VCaP (cell line): Measurements from ENCODE around the gene ST6GALNAC5.
A peak's percentile ranks its signal among the peaks of the same experiment; 100 is the strongest.
"Not testable (repeated sequence)": the region's sequence is repeated elsewhere in the genome, so short reads cannot be mapped to it uniquely, and the experiment has no call there.

ENCODE experiments used
- H3K27ac ChIP-seq: fragments of 450-650 bp; 2 replicates; pipeline ENCODE4 v1.5.1; 2017
- TF ChIP-seq, protein P1 (sequence below): fragments of 450-650 bp; conservative IDR thresholded peaks from 2 replicates; pipeline ENCODE4 v1.5.1; 2017; ENCODE audit warnings: mild to moderate bottlenecking, moderate library complexity

The ST6GALNAC5 gene

DNA sequence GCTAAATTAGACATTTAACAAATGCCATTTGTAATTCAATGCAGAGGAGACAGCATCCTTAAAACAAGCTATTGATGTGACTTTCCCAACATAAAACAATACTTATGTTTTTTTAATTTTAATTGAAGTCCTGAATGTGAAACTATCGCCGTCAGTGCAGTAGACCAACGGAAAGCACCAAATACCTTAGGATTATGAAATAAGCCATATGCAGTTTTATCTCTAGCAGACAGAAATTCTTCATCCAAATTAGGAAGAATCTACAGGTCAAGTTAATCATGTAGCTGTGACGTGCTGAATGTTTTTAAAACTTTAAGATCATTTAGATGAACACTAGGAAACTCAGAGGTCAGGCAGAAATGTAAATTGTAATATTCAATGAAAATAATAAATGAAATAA, 714 bp upstream of the ST6GALNAC5 start:
- peak overlapping the region; percentile 78; the same call in 1 of the 2 replicates for H3K27ac ChIP-seq

DNA sequence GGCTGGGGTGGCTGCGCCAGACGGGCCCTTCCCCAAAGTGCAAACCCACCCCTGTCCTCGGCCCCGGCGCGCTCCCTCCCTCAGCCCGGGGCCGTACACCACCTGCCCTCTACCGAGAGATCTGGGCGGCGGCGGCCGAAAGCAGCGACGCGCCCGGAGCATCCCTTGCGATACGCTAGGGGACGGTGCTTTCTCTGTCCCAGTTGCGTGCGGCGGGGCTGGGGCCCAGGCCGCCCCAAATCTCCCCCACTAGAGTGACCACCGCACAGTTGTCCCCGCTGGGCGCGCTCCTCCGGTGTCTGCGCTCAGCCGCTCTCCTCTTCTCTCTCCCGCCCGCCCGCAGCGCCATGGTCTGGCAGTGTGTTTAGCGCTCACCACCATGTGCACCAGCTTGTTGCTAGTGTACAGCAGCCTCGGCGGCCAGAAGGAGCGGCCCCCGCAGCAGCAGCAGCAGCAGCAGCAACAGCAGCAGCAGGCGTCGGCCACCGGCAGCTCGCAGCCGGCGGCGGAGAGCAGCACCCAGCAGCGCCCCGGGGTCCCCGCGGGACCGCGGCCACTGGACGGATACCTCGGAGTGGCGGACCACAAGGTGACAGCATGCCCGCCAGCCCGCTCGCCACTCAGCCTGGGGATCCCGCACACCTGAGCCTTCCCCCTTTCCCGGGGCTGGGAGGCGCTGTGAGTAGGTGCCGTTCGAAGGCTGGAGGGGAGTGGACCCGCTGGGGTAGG, 1.0 kb downstream of the ST6GALNAC5 start:
- TF ChIP-seq, protein P1, sequence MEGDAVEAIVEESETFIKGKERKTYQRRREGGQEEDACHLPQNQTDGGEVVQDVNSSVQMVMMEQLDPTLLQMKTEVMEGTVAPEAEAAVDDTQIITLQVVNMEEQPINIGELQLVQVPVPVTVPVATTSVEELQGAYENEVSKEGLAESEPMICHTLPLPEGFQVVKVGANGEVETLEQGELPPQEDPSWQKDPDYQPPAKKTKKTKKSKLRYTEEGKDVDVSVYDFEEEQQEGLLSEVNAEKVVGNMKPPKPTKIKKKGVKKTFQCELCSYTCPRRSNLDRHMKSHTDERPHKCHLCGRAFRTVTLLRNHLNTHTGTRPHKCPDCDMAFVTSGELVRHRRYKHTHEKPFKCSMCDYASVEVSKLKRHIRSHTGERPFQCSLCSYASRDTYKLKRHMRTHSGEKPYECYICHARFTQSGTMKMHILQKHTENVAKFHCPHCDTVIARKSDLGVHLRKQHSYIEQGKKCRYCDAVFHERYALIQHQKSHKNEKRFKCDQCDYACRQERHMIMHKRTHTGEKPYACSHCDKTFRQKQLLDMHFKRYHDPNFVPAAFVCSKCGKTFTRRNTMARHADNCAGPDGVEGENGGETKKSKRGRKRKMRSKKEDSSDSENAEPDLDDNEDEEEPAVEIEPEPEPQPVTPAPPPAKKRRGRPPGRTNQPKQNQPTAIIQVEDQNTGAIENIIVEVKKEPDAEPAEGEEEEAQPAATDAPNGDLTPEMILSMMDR, result peak; percentile 75
- H3K27ac ChIP-seq, result peak overlapping the region; percentile 78

More for the DNA sequence above, 714 bp upstream of the ST6GALNAC5 start:
- TF ChIP-seq, protein P1, result no peak

DNA sequence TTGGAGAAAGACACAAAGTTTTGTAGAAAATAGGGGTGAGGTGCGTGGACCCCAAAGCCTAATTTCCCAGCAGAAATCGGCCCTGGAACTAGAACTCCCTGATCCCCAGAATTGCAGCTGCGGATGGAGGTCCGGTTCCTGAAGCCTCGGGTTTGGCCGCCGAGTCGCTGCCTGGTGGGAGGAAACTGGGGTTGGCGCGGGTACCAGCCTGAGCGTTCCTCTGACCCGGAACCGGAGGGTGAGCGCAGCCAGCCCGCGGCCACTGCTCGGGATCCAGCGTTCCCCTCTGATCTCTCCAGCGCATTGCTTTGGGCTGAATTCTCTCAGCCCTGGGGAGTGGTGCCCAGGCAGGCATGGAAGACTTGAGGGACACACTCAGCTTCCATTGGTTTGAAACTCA, 1.6 kb downstream of the ST6GALNAC5 start:
- peak overlapping the region; percentile 78; the same call in 1 of the 2 replicates for H3K27ac ChIP-seq
- TF ChIP-seq, protein P1, result no peak

DNA sequence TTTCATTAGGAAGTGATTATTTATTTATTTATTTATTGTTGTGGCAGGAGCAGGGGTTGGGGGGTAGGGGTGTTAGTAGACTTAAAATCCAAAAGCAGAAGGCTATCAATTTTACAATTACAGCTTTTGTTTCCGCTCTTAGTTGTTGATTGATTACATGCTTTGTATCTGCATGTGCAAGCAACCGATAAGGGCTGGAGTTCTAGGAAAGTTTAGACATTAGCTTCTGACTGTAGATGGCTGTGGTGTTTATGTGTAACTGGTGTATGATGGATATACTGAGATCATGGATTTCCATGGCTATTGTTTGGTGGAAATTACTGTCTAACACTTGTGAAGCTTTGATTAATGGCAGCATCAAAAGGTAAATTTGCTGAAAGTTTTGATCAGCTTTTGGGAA, 2.8 kb downstream of the ST6GALNAC5 start:
- TF ChIP-seq, protein P1, result no peak
- H3K27ac ChIP-seq, result no peak overlapping the region

DNA sequence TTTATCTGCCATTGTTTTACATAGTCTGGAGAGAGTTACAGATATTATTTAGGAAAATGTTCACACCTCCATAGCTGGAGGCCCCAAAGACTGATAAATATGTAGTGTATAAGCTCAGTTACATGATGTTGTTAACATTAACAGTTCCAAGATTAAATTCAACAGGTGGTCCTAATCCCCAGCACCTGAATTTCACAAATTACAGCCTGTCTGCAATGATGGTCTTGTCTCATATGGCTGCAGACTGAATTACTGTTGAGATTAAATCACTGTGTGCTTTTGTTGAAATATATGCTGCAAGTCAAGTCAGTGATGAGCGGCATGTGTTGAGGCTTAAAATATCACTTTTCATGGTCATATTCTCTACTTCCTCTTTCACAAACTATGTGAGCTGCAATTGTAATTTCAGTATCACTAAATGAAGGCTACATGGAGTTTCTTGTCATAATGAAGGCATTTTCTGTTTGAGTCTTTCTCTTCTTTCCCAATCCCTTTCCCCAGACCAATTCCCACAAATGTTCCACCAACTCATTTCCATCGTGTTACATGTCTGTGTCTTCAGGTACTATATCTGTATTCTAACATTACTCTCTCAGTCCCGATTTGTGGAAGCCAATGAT, 4.2 kb downstream of the ST6GALNAC5 start:
- TF ChIP-seq, protein P1, result no peak

DNA sequence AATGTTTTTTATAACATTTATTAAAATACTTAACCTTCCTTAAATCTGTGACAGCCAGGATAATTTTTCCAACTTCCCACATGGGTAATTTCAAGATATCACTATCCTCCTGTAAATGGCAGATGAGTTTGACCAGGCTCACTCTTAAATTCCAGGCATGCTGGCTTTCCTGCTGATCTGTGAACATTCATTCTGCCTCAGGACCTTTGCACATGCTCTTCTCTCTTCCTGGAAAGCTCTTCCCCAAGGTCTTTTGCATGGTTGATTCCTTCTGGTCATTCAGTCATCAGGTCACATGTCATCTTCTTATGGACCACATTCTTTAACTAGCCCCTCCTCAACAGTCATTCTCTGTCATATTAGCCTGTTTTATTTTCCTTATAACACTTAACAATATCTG, 5.7 kb downstream of the ST6GALNAC5 start:
- TF ChIP-seq, protein P1, result no peak
- no peak overlapping the region for H3K27ac ChIP-seq

More for the DNA sequence above, 4.2 kb downstream of the ST6GALNAC5 start:
- no peak overlapping the region for H3K27ac ChIP-seq

DNA sequence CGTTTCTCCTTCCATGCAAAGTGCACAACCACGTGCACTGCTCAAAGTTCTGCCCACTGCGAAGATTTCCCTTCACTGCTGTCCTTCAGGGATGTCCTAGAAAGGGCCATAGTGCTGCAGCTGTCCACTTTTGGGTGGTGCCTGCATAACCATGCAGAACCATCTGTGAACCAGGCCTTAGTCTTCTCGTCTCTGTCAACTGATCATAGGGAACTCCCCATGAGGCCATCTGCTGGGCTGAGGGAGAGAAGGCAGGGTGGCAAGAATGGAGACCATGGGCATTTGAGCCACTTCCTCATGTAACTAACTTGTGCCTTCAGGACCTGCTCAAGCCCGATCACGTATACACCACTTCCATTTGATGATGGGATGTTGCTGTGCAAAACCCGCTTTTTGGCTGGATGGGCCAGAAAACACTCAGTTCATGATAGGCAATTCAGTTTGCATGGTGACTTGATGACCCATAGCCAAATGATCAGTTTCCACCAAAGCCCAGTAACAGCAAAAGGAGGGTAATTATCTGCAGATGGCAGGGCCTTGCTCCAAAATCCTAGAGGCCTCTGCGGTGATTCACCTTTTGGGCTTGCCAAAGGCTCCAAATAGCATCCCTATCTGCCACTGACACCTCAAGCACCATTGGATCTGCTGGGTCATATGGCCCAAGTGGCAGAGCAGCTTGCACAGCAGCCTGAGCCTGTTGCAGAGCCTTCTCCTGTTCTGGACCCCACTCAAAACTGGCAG, 9.5 kb downstream of the ST6GALNAC5 start:
- no peak overlapping the region for H3K27ac ChIP-seq
- TF ChIP-seq, protein P1, result no peak

DNA sequence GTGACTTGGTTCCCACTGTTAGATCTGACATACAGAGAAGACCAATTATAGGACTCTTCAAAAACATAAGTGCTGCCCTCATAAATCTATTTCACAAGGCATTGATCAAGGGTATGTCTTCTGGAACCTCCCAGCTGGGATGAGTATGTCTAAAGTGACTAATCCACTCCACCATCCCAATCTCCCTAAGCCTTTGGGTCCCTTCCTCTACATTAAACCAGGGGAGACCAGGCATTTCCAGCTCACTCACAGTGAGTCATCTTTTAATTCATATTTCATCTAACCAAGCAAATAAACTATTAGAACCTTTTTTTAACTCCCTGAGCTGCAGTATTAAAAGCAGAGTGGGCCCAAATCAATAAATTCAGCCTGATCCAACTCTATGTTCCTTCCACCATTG, 11.7 kb downstream of the ST6GALNAC5 start:
- not testable (repeated sequence) for H3K27ac ChIP-seq
